Testis (tissue), 3 donors: Measurements from ENCODE around the gene MACROD2. TPM values are rescaled to one million over a fixed set of nuclear protein-coding genes. Genes with fewer than 3 reads are reported as not detected.

Source experiments
- DNase-seq: peaks from one replicate; pipeline ENCODE4 v3.0.0-alpha.2; 2019
- H3K27ac ChIP-seq, 2 donors: fragments of 200-600 bp; sonication (generic); one replicate each; pipeline ENCODE4 v1.5.1; 2019
- H3K27me3 ChIP-seq: fragments of 200-600 bp; sonication (generic); one replicate; pipeline ENCODE4 v1.5.1; 2019
- H3K36me3 ChIP-seq: fragments of 200-600 bp; sonication (generic); one replicate; pipeline ENCODE4 v1.5.1; 2017; ENCODE audit warnings: low read depth; ENCODE audit errors: missing control alignments
- H3K4me1 ChIP-seq: fragments of 200-600 bp; sonication (generic); one replicate; pipeline ENCODE4 v1.5.1; 2019
- H3K4me3 ChIP-seq, 2 donors: fragments of 200-600 bp; sonication (generic); one replicate each; pipeline ENCODE4 v1.5.1; 2017 to 2019
- H3K9me3 ChIP-seq: fragments of 200-600 bp; sonication (generic); one replicate; pipeline ENCODE4 v1.5.1; 2017
- POLR2A ChIP-seq: fragments of 450-650 bp; IDR thresholded peaks from one replicate; pipeline ENCODE4 v1.6.1; 2017; ENCODE audit warnings: antibody characterized with exemption, mild to moderate bottlenecking, moderate library complexity
- WGBS, 2 donors: methylation state at CpG; one replicate each; pipeline ENCODE4 v1.1.5; 2018; 5-methylcytosine and 5-hydroxymethylcytosine counted together
- intact Hi-C: fragments of 100-400 bp; cut with DNase I; formaldehyde crosslinking; loops from one replicate; pipeline ENCODE4 v1.15.1; 2023; ENCODE audit warnings: low total_unique reads
- polyA plus RNA-seq: library from polyadenylated mRNA; stranded (reverse); fragments of 350-450 nt; fragmentation: Illumina TruSeq; extraction: RNeasy Lipid Tissue Mini Kit (QIAGEN cat#74804); gene quantifications from one replicate; pipeline ENCODE4 v1.2.3, GENCODE V29; 2014; ENCODE audit warnings: low read depth, low replicate concordance; ENCODE audit not compliant: insufficient read depth
- total RNA-seq, 2 donors: library from RNA; depleted of rRNA; stranded (reverse); fragments of >200 nt; gene quantifications; one replicate each; pipeline ENCODE4 v1.2.3, GENCODE V29; 2016
- TF ChIP-seq, protein P1 (sequence below), 3 experiments: fragments of 450-650 bp in 2 of 3; fragments of 200-600 bp in 1 of 3; sonication (generic) in 1 of 3; IDR thresholded peaks; one replicate each; pipeline ENCODE4 v1.5.1; 2016 to 2019; ENCODE audit warnings: antibody characterized with exemption in 3 of 3, mild to moderate bottlenecking in 2 of 3, moderate library complexity in 1 of 3

Gene MACROD2
- total and polyA plus RNA-seq, 3 donors from 2014 or later: 12.6 to 20.6 (median 16.8) TPM

DNA sequence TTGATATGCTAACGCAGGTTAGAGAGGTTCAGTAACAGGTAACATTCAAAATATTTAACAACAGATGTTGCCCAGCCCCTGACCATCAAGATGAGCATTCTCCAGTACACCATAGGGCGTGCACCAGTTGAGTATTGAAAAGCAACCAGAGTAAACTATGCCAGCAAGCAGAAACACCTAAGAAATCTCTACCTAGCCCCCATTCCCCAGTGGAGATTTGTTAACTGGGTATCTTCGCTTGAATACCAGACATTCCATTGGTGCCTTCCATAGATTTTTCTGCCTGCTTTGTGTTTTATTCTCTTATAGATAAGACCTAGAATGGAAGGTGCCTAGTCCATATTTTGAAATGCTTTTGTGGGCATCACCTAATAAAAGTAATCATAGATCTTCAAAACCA is 1954.1 kb downstream of the MACROD2 start:
- H3K36me3 ChIP-seq: no peaks in the 10 kb centered on the region
- intact Hi-C loops: no loop called here
- no peak for DNase-seq
- 93 to 95% methylated on average over 3 of the region's 3 CpGs for WGBS, 2 donors
- TF ChIP-seq POLR2A: no peak
- TF ChIP-seq, protein P1, sequence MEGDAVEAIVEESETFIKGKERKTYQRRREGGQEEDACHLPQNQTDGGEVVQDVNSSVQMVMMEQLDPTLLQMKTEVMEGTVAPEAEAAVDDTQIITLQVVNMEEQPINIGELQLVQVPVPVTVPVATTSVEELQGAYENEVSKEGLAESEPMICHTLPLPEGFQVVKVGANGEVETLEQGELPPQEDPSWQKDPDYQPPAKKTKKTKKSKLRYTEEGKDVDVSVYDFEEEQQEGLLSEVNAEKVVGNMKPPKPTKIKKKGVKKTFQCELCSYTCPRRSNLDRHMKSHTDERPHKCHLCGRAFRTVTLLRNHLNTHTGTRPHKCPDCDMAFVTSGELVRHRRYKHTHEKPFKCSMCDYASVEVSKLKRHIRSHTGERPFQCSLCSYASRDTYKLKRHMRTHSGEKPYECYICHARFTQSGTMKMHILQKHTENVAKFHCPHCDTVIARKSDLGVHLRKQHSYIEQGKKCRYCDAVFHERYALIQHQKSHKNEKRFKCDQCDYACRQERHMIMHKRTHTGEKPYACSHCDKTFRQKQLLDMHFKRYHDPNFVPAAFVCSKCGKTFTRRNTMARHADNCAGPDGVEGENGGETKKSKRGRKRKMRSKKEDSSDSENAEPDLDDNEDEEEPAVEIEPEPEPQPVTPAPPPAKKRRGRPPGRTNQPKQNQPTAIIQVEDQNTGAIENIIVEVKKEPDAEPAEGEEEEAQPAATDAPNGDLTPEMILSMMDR (IDR thresholded peaks at IDR 0.05): no peak
- no peak overlapping the region for H3K4me3 ChIP-seq
- no peaks in the 10 kb centered on the region for H3K9me3 ChIP-seq
- no peaks in the 10 kb centered on the region for H3K4me1 ChIP-seq
- H3K27me3 ChIP-seq: no peaks in the 10 kb centered on the region
- no peak overlapping the region for H3K27ac ChIP-seq

DNA sequence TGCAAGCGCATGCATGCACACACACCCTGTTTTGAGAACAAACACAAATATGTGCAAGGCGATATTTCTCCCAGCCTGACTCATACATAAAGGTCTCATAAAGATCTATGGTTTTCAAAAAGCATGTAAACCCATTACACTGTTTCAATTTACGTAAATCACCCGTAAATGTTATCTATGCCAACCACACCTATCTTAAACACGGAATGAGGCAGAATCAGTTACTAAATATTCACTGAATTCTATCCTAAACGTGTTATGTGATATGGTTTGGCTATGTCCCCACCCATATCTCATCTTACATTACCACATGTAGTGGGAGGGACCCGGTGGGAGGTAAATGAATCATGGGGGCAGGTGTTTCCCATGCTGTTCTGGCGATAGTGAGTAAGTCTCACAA is 1956.3 kb downstream of the MACROD2 start:
- intact Hi-C loops: no loop called here
- TF ChIP-seq POLR2A: no peak
- TF ChIP-seq, protein P1 (IDR thresholded peaks at IDR 0.05): no peak
- Histone ChIP-seq H3K27me3 (no peaks in the 10 kb centered on the region), H3K4me3 (no peak overlapping the region), H3K4me1 (no peaks in the 10 kb centered on the region), H3K36me3 (no peaks in the 10 kb centered on the region), H3K9me3 (no peaks in the 10 kb centered on the region), H3K27ac (no peak overlapping the region)
- 87% methylated on average over 8 of the region's 8 CpGs for WGBS, 2 donors
- DNase-seq: no peak

DNA sequence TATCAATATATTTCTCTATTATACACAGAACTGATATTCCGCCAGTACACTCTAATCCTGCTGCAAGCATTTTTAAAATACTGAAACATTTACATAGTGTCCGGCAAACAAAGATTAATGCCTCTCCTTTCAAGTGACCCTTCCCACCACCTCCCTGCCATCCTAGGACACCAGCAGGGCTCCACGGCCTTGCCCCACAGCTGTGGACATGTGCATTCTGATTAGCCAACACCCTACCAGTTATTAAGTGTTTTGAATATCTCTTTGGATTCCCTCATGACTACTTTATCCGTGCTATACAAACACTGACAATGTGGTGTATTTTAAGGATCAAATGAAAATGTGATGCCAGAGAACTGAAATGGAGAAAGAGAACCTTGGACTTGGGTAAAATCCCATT is 1962.8 kb downstream of the MACROD2 start:
- H3K9me3 ChIP-seq: no peaks in the 10 kb centered on the region
- H3K27ac ChIP-seq: no peak overlapping the region
- 92 to 96% methylated on average over 4 of the region's 4 CpGs for WGBS, 2 donors
- H3K36me3 ChIP-seq: no peaks in the 10 kb centered on the region
- TF ChIP-seq, protein P1 (IDR thresholded peaks at IDR 0.05): no peak
- TF ChIP-seq POLR2A: no peak
- no peak overlapping the region for H3K4me3 ChIP-seq
- intact Hi-C loops: no loop called here
- no peaks in the 10 kb centered on the region for H3K27me3 ChIP-seq
- H3K4me1 ChIP-seq: no peaks in the 10 kb centered on the region
- DNase-seq: no peak

DNA sequence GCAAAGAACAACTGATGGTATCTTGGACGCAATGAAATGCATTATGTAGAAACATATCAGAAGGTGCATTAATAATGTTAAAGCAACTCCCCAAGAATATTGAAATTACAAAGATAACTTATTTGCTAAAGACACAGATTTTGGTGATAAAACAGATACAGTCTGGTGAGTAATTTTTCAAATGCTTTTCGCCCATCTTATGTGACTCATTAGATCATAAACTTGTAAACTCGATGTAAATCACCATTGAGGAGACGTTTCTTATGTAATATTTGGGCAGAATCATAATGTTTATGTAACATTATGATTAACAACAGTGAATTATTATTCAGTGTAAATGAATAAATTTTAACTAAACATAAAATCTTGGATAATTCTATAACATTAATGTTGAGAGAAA is 1969.8 kb downstream of the MACROD2 start:
- no peak for DNase-seq

DNA sequence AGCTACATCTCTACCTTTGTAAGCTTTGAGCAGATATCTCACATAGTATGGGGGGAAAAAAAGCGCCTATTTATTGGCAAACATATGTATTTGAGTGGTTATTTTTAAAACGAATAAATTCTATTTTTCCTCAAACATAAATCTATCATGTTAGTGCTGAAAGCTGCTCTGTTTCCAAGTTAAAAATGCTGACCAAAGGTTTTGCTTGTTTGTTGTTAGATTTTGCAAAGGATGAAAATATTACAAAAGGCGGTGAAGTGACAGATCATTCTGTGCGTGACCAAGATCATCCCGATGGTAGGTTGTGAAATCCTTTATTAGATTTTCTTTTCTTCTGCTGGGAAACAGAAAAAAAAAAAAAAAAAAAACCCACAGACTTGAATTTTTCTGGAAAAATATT is 1972.0 kb downstream of the MACROD2 start:
- WGBS, 2 donors: 81 to 85% methylated on average over 5 of the region's 5 CpGs
- no peaks in the 10 kb centered on the region for H3K36me3 ChIP-seq
- no peak overlapping the region for H3K27ac ChIP-seq
- no peaks in the 10 kb centered on the region for H3K9me3 ChIP-seq
- DNase-seq: no peak
- no peak overlapping the region for H3K4me3 ChIP-seq
- H3K27me3 ChIP-seq: no peaks in the 10 kb centered on the region
- intact Hi-C loops: no loop called here
- no peak for TF ChIP-seq POLR2A
- TF ChIP-seq, protein P1 (IDR thresholded peaks at IDR 0.05): no peak
- no peaks in the 10 kb centered on the region for H3K4me1 ChIP-seq

More for the DNA sequence above, 1969.8 kb downstream of the MACROD2 start:
- Histone ChIP-seq H3K4me1 (no peaks in the 10 kb centered on the region), H3K36me3 (no peaks in the 10 kb centered on the region), H3K27ac (no peak overlapping the region), H3K9me3 (no peaks in the 10 kb centered on the region), H3K27me3 (no peaks in the 10 kb centered on the region), H3K4me3 (no peak overlapping the region)
- 91 to 95% methylated on average over 4 of the region's 4 CpGs for WGBS, 2 donors
- intact Hi-C loops: no loop called here
- TF ChIP-seq POLR2A: no peak
- TF ChIP-seq, protein P1 (IDR thresholded peaks at IDR 0.05): no peak
